Activated CD4-positive, alpha-beta T cell treated with anti-CD3 and anti-CD28 coated beads, Interleukin-2, amount 50 U/mL, for 48 hours (primary cell): Measurements from ENCODE around the gene STK25.
"Not testable (repeated sequence)": the region's sequence is repeated elsewhere in the genome, so short reads cannot be mapped to it uniquely, and the experiment has no call there.

Experiments
- DNase-seq, 2 experiments: peaks; one replicate each; pipeline ENCODE4 v3.0.0-alpha.2; 2020

STK25 gene

GRCh38 chr2:241507430-241508239, 749 bp downstream of the STK25 start:
- DNase-seq = peak; percentile 36 to 44

GRCh38 chr2:241506793-241507429, 1.5 kb downstream of the STK25 start:
- DNase-seq = no peak

GRCh38 chr2:241506317-241506716, 2.1 kb downstream of the STK25 start:
- DNase-seq = not testable (repeated sequence)

GRCh38 chr2:241505781-241506201, 2.6 kb downstream of the STK25 start:
- no peak for DNase-seq

- DNase-seq = no peak
Measured at GRCh38 chr2:241505086-241505780, 3.2 kb downstream of the STK25 start.

- DNase-seq = no peak
Measured at GRCh38 chr2:241503776-241504392, 4.5 kb downstream of the STK25 start.

GRCh38 chr2:241502281-241502680, 6.1 kb downstream of the STK25 start:
- no peak for DNase-seq

- no peak for DNase-seq
Measured at GRCh38 chr2:241501551-241501950, 6.8 kb downstream of the STK25 start.

- DNase-seq = no peak
Measured at GRCh38 chr2:241501099-241501541, 7.3 kb downstream of the STK25 start.

GRCh38 chr2:241500431-241500975, 7.9 kb downstream of the STK25 start:
- no peak for DNase-seq

- DNase-seq = no peak
Measured at GRCh38 chr2:241500016-241500415, 8.4 kb downstream of the STK25 start.

GRCh38 chr2:241499146-241499965, 9.0 kb downstream of the STK25 start:
- no peak for DNase-seq

- DNase-seq = no peak
Measured at GRCh38 chr2:241498115-241499070, 10.0 kb downstream of the STK25 start.

GRCh38 chr2:241496904-241497877, 11.2 kb downstream of the STK25 start:
- DNase-seq = no peak

- no peak for DNase-seq
Measured at GRCh38 chr2:241496003-241496707, 12.2 kb downstream of the STK25 start.

- DNase-seq = no peak
Measured at GRCh38 chr2:241495172-241496002, 13.0 kb downstream of the STK25 start.

- no peak for DNase-seq
Measured at GRCh38 chr2:241494311-241494908, 14.0 kb downstream of the STK25 start.
